HG02840 (cell line): ENCODE data around the gene SH2B2.
"Not testable (repeated sequence)": the region's sequence is repeated elsewhere in the genome, so short reads cannot be mapped to it uniquely, and the experiment has no call there.

ENCODE experiments used
- ATAC-seq: cut with Tn5 transposase; IDR thresholded peaks from one replicate; pipeline ENCODE4 v1.9.1; 2021; ENCODE audit warnings: mild to moderate bottlenecking, moderate library complexity, moderate number of reproducible peaks; ENCODE audit not compliant: unreplicated experiment, low FRiP score

SH2B2 gene

GRCh38 chr7:102327183-102327582 lies 40.5 kb downstream of the SH2B2 start:
- ATAC-seq, result not testable (repeated sequence)

GRCh38 chr7:102328863-102329262 lies 42.2 kb downstream of the SH2B2 start:
- ATAC-seq, result not testable (repeated sequence)

GRCh38 chr7:102329366-102329765 lies 42.7 kb downstream of the SH2B2 start:
- not testable (repeated sequence) for ATAC-seq

DNA sequence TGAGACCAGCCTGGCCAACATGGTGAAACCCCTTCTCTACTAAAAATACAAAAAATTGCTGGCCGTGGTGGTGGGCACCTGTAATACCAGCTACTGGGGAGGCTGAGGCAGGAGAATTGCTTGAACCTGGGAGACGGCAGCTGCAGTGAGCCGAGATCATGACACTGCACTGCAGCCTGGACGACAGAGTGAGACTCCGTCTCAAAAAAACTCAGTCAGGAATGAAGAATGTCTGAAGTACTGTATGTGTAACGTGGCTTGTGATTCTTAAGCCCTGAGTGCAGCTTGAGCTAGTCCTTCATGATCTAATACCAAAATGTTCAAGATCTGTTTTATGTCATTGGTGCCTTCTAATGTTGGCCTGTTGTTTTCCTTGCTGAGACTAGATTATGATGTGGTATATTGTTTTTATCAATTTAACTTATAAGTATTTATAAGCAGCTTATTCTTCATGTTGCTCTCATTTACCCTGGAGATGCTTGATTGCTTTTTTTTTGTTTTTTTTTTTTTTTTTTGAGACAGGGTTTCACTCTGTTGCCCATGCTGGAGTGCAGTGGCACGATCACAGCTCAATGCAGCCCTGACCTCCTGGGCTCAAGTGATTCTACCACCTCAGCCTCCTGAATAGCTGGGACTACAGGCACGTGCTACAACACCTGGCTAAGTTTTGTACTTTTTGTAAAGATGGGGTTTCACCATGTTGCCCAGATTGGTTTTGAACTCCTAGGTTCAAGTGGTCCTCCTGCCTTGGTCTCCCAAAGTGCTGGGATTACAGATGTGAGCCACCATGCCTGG lies 44.2 kb downstream of the SH2B2 start:
- ATAC-seq, result not testable (repeated sequence)

DNA sequence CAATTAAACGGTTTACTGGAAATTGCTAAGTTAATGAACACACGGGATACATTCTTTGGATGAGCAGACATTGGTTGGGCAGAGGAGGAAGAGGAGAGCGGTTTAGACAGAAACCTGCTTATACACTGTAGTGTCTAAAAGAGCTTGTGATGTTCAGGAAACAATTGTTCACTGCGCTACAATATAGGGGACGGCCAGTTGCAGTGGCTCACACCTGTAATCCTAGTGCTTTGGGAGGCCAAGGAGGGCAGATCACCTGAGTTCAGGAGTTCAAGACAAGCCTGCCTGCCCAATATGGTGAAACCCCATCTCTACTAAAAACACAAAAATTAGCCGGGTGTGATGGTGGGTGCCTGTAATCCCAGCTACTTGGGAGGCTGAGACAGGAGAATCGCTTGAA lies 48.9 kb downstream of the SH2B2 start:
- not testable (repeated sequence) for ATAC-seq

- not testable (repeated sequence) for ATAC-seq
These were observed 50.3 kb downstream of the SH2B2 start for GRCh38 chr7:102337002-102337401.

DNA sequence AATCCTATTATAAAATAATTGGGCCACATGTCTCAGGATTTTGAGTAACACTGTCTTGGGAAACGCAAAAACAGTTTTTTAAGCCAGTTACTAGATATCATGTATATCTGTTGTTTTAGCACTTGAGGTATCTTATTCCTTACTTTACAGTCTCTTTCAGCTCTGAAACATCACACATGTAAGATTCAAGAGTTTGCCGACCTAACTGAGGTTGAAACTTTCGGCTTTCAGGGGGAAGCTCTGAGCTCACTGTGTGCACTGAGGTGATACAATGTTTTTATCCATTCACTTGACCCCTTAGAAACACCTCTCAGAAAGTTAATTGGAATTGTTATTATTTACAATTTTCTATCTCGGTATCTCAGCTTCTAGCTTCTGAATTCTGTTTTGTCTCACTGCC lies 50.8 kb downstream of the SH2B2 start:
- ATAC-seq, result not testable (repeated sequence)

DNA sequence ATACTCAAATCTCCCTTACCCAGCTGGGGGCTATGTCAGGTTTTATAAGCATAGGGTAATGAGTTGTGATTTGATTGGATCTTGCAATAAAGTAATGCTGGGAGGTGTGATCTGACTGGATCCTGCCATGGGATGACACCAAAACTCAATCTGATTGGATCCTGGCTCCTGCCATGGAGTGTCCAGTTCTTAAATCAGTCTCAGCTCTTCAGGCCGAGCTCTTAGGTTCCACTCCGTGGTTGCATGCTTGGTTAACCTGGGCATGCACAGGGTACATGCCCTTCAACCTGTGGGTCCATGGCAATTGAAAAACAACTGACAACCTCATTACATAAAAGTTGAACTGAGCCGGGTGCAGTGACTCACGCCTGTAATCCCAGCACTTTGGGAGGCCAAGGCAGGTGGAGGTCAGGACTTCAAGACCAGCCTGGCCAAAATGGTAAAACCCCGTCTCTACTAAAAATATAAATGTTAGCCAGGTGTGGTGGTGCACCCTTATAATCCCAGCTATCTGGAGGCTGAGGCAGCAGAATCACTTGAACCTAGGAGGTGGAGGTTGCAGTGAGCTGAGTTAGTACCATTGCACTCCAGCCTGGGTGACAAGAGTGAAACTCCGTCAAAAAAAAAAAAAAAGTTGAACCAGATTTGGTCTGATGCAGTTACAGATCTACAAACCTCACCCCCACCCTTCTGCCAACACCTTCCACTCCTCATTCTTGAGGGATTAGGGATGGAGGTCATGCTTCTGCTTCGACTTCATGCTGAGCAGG lies 54.1 kb downstream of the SH2B2 start:
- ATAC-seq, result not testable (repeated sequence)

- not testable (repeated sequence) for ATAC-seq
These were observed 60.3 kb downstream of the SH2B2 start for GRCh38 chr7:102346983-102347382.

DNA sequence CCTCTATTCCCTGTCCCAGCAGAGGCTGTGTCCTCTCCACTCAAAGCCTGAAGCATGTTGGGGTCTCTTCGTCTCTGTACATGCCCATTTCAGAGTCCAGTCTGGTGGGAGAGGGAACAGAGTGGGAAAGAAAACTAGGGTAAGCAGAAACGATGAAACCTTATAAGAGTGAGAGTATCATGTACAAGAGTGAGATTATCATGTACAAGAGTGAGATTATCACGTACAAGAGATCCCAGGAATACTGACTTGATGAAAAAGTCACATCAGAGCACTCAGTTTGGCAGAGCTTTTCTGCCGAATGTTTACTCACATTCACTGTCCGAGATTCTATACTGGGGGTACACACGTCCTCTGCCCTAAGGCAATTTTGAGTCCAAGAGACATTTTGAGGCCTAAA lies 69.7 kb downstream of the SH2B2 start, which contains the start of gene SPDYE6:
Gene SPDYE6, minus strand, starts transcription at position 101 of the 400 bp plus-strand sequence. CDS start 421 bp downstream, outside the sequence.
- not testable (repeated sequence) for ATAC-seq

DNA sequence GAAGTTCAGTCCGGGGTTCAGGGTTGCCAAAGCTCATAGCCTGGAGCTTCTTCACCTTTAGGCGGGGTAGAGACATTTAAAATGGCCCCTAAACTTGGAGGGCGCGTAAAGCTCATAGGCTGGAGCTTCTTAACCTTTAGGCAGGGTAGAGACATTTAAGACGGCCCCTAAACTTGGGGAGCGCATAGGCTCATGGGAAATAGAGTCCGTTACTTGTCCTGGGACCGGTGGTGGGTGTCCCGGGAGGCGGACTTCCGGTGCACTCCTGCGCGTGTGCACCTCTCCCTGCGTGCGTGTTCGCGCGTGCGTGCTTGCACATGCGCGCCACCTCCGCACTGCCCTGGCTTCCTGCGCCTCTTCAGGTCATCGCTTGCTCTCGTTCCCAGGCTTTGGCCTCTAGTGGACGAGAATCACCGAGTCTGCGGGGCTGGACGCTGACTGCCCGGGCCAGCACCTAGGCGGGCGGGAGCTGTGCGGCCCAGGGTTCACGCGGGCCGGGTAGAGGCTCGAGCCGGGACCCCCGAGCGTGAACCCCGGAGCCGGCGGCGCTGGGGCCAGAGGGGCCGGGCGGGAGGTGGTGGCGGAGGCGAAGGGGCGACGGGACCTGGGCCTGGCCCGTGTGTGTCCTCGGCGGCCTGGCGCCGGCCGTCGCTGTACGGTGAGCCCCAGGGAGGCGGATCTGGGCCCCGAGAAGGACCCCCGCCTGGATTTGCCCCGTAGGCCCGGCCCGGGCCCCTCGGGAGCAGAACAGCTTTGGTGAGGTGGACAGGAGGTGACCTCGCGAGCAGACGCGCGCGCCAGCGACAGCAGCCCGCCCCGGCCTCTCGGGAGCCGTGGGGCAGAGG lies 77.1 kb downstream of the SH2B2 start:
- peak; percentile 100 for ATAC-seq

GRCh38 chr7:102364394-102364886 lies 77.8 kb downstream of the SH2B2 start:
- ATAC-seq, result not testable (repeated sequence)

DNA sequence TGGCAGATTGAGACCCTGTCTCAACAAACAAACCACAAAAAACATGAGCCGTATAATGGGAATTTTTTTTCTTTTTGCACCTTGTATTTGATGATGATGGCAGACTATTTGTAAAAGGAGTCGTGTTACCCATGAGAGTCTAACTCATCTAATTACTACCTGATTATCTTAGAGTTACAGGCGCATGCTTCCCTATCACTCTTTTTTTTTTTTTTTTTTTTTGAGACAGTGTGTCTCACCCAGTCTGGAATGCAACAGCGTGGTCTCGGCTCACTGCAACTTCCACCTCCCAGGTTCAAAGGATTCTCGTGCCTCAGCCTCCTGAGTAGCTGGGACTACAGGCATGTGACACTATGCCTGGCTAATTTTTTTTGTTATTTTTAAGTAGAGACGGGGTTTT lies 78.7 kb downstream of the SH2B2 start:
- not testable (repeated sequence) for ATAC-seq

GRCh38 chr7:102370038-102370437 lies 83.4 kb downstream of the SH2B2 start:
- not testable (repeated sequence) for ATAC-seq
